Measurements from ENCODE around the gene SLC1A2. TPM values are rescaled to one million over a fixed set of nuclear protein-coding genes. Genes with fewer than 3 reads are reported as not detected.

The SLC1A2 gene
- total RNA-seq, 6 experiments from 2014 or later: 1.7 to 2.4 (median 2.1) TPM

- TF ChIP-seq CTCF (IDR thresholded peaks at IDR 0.05): no peak
- Mint-ChIP-seq H3K27ac (no peak overlapping the region), H3K36me3 (ENCODE audit: low read depth) (no peaks in the 10 kb centered on the region), H3K9me3 (no peaks in the 10 kb centered on the region), H3K27me3 (ENCODE audit: insufficient read depth) (peaks cover 2% of the 10 kb centered on the region; the same call in 1 of the 2 replicates), H3K4me1 (ENCODE audit: low read depth) (peaks cover 69% of the 10 kb centered on the region), H3K4me3 (no peak overlapping the region)
- DNase-seq: no peak
Measured at GRCh38 chr11:35348898-35349687, 70.3 kb downstream of the SLC1A2 start.

GRCh38 chr11:35347921-35348331 lies 71.4 kb downstream of the SLC1A2 start:
- H3K36me3 Mint-ChIP-seq (ENCODE audit: low read depth): no peaks in the 10 kb centered on the region
- H3K4me3 Mint-ChIP-seq: no peak overlapping the region; the same call in 1 of the 2 replicates
- H3K9me3 Mint-ChIP-seq: no peaks in the 10 kb centered on the region
- H3K27ac Mint-ChIP-seq: peak overlapping the region; percentile 58
- peaks cover 2% of the 10 kb centered on the region; the same call in 1 of the 2 replicates for H3K27me3 Mint-ChIP-seq (ENCODE audit: insufficient read depth)
- DNase-seq: peak; percentile 86
- peaks cover 60% of the 10 kb centered on the region for H3K4me1 Mint-ChIP-seq (ENCODE audit: low read depth)
- no peak for TF ChIP-seq CTCF (IDR thresholded peaks at IDR 0.05)

- Mint-ChIP-seq H3K4me3 (no peak overlapping the region), H3K4me1 (ENCODE audit: low read depth) (peaks cover 54% of the 10 kb centered on the region), H3K27me3 (ENCODE audit: insufficient read depth) (peaks cover 2% of the 10 kb centered on the region; the same call in 1 of the 2 replicates), H3K36me3 (ENCODE audit: low read depth) (no peaks in the 10 kb centered on the region), H3K9me3 (no peaks in the 10 kb centered on the region), H3K27ac (peak overlapping the region; percentile 58)
- no peak for DNase-seq
- TF ChIP-seq CTCF (IDR thresholded peaks at IDR 0.05): no peak
Measured at GRCh38 chr11:35347173-35347878, 72.0 kb downstream of the SLC1A2 start.

- H3K4me1 Mint-ChIP-seq (ENCODE audit: low read depth): peaks cover 46% of the 10 kb centered on the region
- H3K9me3 Mint-ChIP-seq: no peaks in the 10 kb centered on the region
- no peak overlapping the region for H3K4me3 Mint-ChIP-seq
- no peak for DNase-seq
- no peaks in the 10 kb centered on the region for H3K36me3 Mint-ChIP-seq (ENCODE audit: low read depth)
- peak overlapping the region; percentile 58; the same call in 1 of the 2 replicates for H3K27ac Mint-ChIP-seq
- TF ChIP-seq CTCF (IDR thresholded peaks at IDR 0.05): no peak
- H3K27me3 Mint-ChIP-seq (ENCODE audit: insufficient read depth): peaks cover 2% of the 10 kb centered on the region; the same call in 1 of the 2 replicates
Measured at GRCh38 chr11:35346472-35347156, 72.7 kb downstream of the SLC1A2 start.

Measured in HFFc6 (cell line).